Smooth muscle cell (in vitro differentiated cells): Measurements from ENCODE around the gene PICK1. TPM values are rescaled to one million over a fixed set of nuclear protein-coding genes. Genes with fewer than 3 reads are reported as not detected.

Source experiments
- DNase-seq: peaks from one replicate; lab custom pipeline; 2025; ENCODE audit not compliant: unreplicated experiment; lab: John Stamatoyannopoulos, UW
- H2AFZ ChIP-seq: fragments of 200-600 bp; sonication (generic); 2 replicates; pipeline ENCODE4 v1.6.0; 2016; ENCODE audit warnings: antibody characterized with exemption, low read depth, mild to moderate bottlenecking
- H3F3A ChIP-seq: fragments of 200-600 bp; sonication (generic); 2 replicates; pipeline ENCODE4 v1.6.0; 2017; ENCODE audit warnings: antibody characterized with exemption, low read depth
- H3K27ac ChIP-seq: fragments of 200-600 bp; sonication (generic); 2 replicates; pipeline ENCODE4 v1.5.1; 2016; ENCODE audit warnings: low read depth, mild to moderate bottlenecking
- H3K27me3 ChIP-seq: fragments of 200-600 bp; sonication (generic); 2 replicates; pipeline ENCODE4 v1.6.1; 2016; ENCODE audit warnings: low read depth, mild to moderate bottlenecking
- H3K36me3 ChIP-seq: fragments of 200-600 bp; sonication (generic); 2 replicates; pipeline ENCODE4 v1.5.1; 2016; ENCODE audit warnings: low read depth
- H3K4me1 ChIP-seq: fragments of 200-600 bp; sonication (generic); 2 replicates; pipeline ENCODE4 v1.5.1; 2016; ENCODE audit warnings: low read depth
- H3K4me2 ChIP-seq: fragments of 200-600 bp; sonication (generic); 2 replicates; pipeline ENCODE4 v1.6.0; 2016; ENCODE audit warnings: mild to moderate bottlenecking
- H3K4me3 ChIP-seq: fragments of 200-600 bp; sonication (generic); 2 replicates; pipeline ENCODE4 v1.5.1; 2016; ENCODE audit warnings: mild to moderate bottlenecking
- H3K79me2 ChIP-seq: fragments of 200-600 bp; sonication (generic); 2 replicates; pipeline ENCODE4 v1.6.0; 2016; ENCODE audit warnings: low read depth, mild to moderate bottlenecking
- H3K9ac ChIP-seq: fragments of 200-600 bp; sonication (generic); 2 replicates; pipeline ENCODE4 v1.6.0; 2016; ENCODE audit warnings: low read depth
- H3K9me3 ChIP-seq: fragments of 200-600 bp; sonication (generic); replicated peaks from 2 replicates; pipeline ENCODE4 v1.5.1; 2016; ENCODE audit warnings: low read depth
- H4K20me1 ChIP-seq: fragments of 200-600 bp; sonication (generic); 2 replicates; pipeline ENCODE4 v1.6.0; 2016; ENCODE audit warnings: low read depth
- CTCF ChIP-seq: fragments of 200-600 bp; sonication (generic); IDR thresholded peaks from 2 replicates; pipeline ENCODE4 v1.5.1; 2017; ENCODE audit warnings: borderline replicate concordance, mild to moderate bottlenecking, antibody characterized with exemption; ENCODE audit not compliant: insufficient read depth, poor library complexity, severe bottlenecking
- WGBS: methylation state at CpG from one replicate; pipeline ENCODE4 v1.1.7; 2016; ENCODE audit warnings: low lambda C conversion rate; 5-methylcytosine and 5-hydroxymethylcytosine counted together
- polyA plus RNA-seq: library from polyadenylated mRNA; unstranded; fragments of >200 nt; fragmentation: Nextera tagmentation; extraction: Ambion mirVana; gene quantifications from 2 replicates; pipeline ENCODE4 v1.2.1, GENCODE V29; 2016
- total RNA-seq: library from RNA; depleted of rRNA; stranded (reverse); fragments of >200 nt; gene quantifications from 2 replicates; pipeline ENCODE4 v1.2.3, GENCODE V29; 2014

PICK1 gene
- total and polyA plus RNA-seq, 2 experiments from 2014 or later: 8.8 to 17.5 TPM

- Histone ChIP-seq H3K4me1 (no peaks in the 10 kb centered on the region), H3K79me2 (no peaks in the 10 kb centered on the region), H3K27ac (no peak overlapping the region), H2AFZ (no peak overlapping the region), H3F3A (no peaks in the 10 kb centered on the region), H3K9ac (no peak overlapping the region), H3K9me3 (no peaks in the 10 kb centered on the region), H3K36me3 (no peaks in the 10 kb centered on the region), H4K20me1 (no peaks in the 10 kb centered on the region), H3K4me2 (no peak overlapping the region), H3K4me3 (no peak overlapping the region), H3K27me3 (no peaks in the 10 kb centered on the region)
- no peak for DNase-seq
- TF ChIP-seq CTCF: peak; percentile 53
- WGBS: 76% methylated on average over 40 of the region's 47 CpGs
Observed at GRCh38 chr22:38074181-38075104, 17.2 kb downstream of the PICK1 start.

DNA sequence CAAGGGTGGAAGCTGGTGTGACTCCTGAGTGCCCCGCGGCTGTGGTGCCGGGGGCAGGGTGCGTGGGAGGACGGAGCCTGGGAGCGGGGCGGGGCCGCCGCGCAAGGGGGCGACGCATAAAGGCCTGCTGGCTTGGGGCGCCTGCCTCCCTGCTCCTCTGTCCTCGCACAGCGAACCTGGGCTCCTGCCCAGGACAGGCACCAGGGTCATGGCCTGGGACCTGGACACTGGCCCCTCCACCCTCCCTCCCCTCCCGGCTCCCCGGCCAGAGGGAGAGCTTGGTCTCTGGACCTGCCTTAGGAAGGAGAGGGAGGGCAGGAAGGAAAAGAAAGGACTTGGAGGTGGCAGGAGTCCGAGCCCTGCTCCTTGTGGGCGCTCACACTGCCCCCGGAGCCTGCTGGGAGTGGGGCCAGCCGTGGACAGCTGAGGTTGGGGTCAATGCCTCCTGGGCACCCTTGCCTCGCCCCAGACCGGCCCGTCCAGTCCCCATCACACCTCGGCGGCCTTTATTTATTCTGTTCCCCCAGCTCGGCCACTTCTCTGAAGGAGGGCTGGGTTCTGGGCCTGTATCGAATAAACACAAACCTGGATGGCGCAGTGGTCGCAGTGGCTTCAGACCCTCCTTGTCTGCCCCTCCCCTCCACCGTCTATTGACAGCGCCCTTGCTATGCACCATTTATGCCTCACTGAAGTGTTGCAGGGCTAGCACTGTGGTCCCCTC lies 18.1 kb downstream of the PICK1 start:
- Histone ChIP-seq H3K79me2 (no peaks in the 10 kb centered on the region), H3K9ac (no peak overlapping the region), H3K27me3 (no peaks in the 10 kb centered on the region), H3K36me3 (no peaks in the 10 kb centered on the region), H3F3A (no peaks in the 10 kb centered on the region), H3K9me3 (no peaks in the 10 kb centered on the region), H3K27ac (no peak overlapping the region), H3K4me1 (no peaks in the 10 kb centered on the region), H3K4me3 (no peak overlapping the region), H3K4me2 (no peak overlapping the region), H4K20me1 (no peaks in the 10 kb centered on the region), H2AFZ (no peak overlapping the region)
- 94% methylated on average over 20 of the region's 32 CpGs for WGBS
- no peak for TF ChIP-seq CTCF
- DNase-seq: no peak

DNA sequence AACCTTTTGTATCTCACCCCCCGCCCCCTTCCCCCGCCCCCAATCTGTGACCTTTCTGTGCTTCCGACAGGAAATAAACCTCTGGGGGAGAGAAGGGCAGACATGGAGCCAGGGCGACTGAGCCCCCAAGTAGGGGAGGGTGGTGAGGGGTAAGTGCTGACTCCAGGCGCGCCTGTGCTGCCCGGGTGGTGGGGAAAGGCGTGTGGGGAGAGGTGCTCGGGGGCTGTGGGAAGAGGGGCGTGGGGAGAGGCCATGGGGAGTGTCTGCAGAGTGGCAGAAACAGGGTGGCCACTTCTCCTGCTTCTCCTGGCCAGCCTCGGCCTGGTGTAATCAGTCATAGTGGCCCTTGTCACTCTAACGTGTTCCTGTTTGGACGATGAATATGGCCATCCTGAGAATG lies 18.8 kb downstream of the PICK1 start:
- H3K27ac ChIP-seq: no peak overlapping the region
- no peak for DNase-seq
- no peak overlapping the region for H3K9ac ChIP-seq
- H2AFZ ChIP-seq: no peak overlapping the region
- H3F3A ChIP-seq: no peaks in the 10 kb centered on the region
- H3K4me1 ChIP-seq: no peaks in the 10 kb centered on the region
- no peak overlapping the region for H3K4me2 ChIP-seq
- H4K20me1 ChIP-seq: no peaks in the 10 kb centered on the region
- no peak for TF ChIP-seq CTCF
- H3K4me3 ChIP-seq: no peak overlapping the region
- 91% methylated on average over 13 of the region's 13 CpGs for WGBS
- no peaks in the 10 kb centered on the region for H3K27me3 ChIP-seq
- H3K9me3 ChIP-seq: no peaks in the 10 kb centered on the region
- H3K36me3 ChIP-seq: no peaks in the 10 kb centered on the region
- H3K79me2 ChIP-seq: no peaks in the 10 kb centered on the region
